ENCODE measurements around the gene ADAT3.

The ADAT3 gene

GRCh38 chr19:1874554-1875185, 30.5 kb upstream of the ADAT3 start:
- no peaks in the 10 kb centered on the region for H3K9me3 ChIP-seq (ENCODE audit: control insufficient read depth, insufficient read depth, low read depth, low read length)
- peaks cover 10% of the 10 kb centered on the region for H3K4me1 ChIP-seq (ENCODE audit: control insufficient read depth, insufficient read depth, low read length)
- H3K27ac ChIP-seq (ENCODE audit: extremely low read depth, low read depth, low read length) = peak overlapping the region; percentile 89
- H3K36me3 ChIP-seq (ENCODE audit: control insufficient read depth in 2 of 2, insufficient read depth in 1 of 2, low read length in 2 of 2) = peaks cover 0 to 18% of the 10 kb centered on the region in 2 experiments; a peak in 2 of 3 replicates
- H3K4me3 ChIP-seq (ENCODE audit: low read depth, low read length) = peak overlapping the region; percentile 96
- CTCF ChIA-PET = interaction anchor here (0.7 to 1.4 kb wide), 7 partner anchors 9 to 323 kb away, joined by 3 to 5 read pairs (median 3); no protein-coding TSS in a partner anchor
- POLR2A ChIA-PET = interaction anchor here (0.5 to 2.8 kb wide), 8 partner anchors 10 to 689 kb away, joined by 3 to 22 read pairs (median 3); partner anchors contain the start of genes ABHD17A, ADAT3 and SCAMP4
- TF ChIP-seq ZNF416 (tag by site-specific recombination; IDR thresholded peaks at IDR 0.05) (no peak), ZNF501 (tag by site-specific recombination; IDR thresholded peaks at IDR 0.05) (no peak; the same call in 1 of the 2 replicates), ZSCAN16 (tag by site-specific recombination; IDR thresholded peaks at IDR 0.05) (no peak), ZNF155 (tag by site-specific recombination; IDR thresholded peaks at IDR 0.05) (no peak), ZNF146 (tag by site-specific recombination; IDR thresholded peaks at IDR 0.05) (no peak), SP2 (tag by site-specific recombination; IDR thresholded peaks at IDR 0.05) (peak; percentile 50), ZFP41 (tag by site-specific recombination; IDR thresholded peaks at IDR 0.05; ENCODE audit: borderline replicate concordance) (no peak), KLF16 (tag by site-specific recombination; IDR thresholded peaks at IDR 0.05) (no peak), ZFHX2 (tag by site-specific recombination; conservative IDR thresholded peaks at IDR 0.05) (peak; percentile 53), ZNF670 (tag by site-specific recombination; IDR thresholded peaks at IDR 0.05; ENCODE audit: low read depth) (no peak), ZNF280D (tag by site-specific recombination; IDR thresholded peaks at IDR 0.05) (no peak), ZNF114 (tag by site-specific recombination; IDR thresholded peaks at IDR 0.05) (no peak), ZBTB17 (tag by site-specific recombination; IDR thresholded peaks at IDR 0.05) (peak; percentile 75), OSR2 (tag by site-specific recombination; IDR thresholded peaks at IDR 0.05) (no peak), ZNF449 (tag by site-specific recombination; IDR thresholded peaks at IDR 0.05) (no peak), ZNF629 (tag by site-specific recombination; IDR thresholded peaks at IDR 0.05) (peak; percentile 64), ZNF239 (tag by site-specific recombination; IDR thresholded peaks at IDR 0.05) (no peak), ZNF580 (tag by site-specific recombination; IDR thresholded peaks at IDR 0.05) (peak; percentile 53; the same call in 1 of the 2 replicates), BCL6B (tag by site-specific recombination; IDR thresholded peaks at IDR 0.05) (no peak), ZBTB48 (tag by site-specific recombination; IDR thresholded peaks at IDR 0.05) (no peak), SP3 (tag by site-specific recombination; IDR thresholded peaks at IDR 0.05) (no peak; the same call in 1 of the 2 replicates), ZNF610 (tag by site-specific recombination; IDR thresholded peaks at IDR 0.05; ENCODE audit: borderline replicate concordance) (no peak), ZNF335 (tag by site-specific recombination; conservative IDR thresholded peaks at IDR 0.05) (no peak; the same call in 1 of the 2 replicates), ZNF518A (tag by site-specific recombination; conservative IDR thresholded peaks at IDR 0.05; ENCODE audit: low read depth) (peak; percentile 33; the same call in 1 of the 2 replicates), ZNF837 (tag by site-specific recombination; IDR thresholded peaks at IDR 0.05) (no peak), ZNF433 (tag by site-specific recombination; IDR thresholded peaks at IDR 0.05; ENCODE audit: low read depth) (no peak), FEZF1 (tag by site-specific recombination; IDR thresholded peaks at IDR 0.05) (peak; percentile 59), ZNF366 (tag by site-specific recombination; conservative IDR thresholded peaks at IDR 0.05) (no peak)
